HepG2 (cell line): Measurements from ENCODE around the gene JDP2. TPM values are rescaled to one million over a fixed set of nuclear protein-coding genes. Genes with fewer than 3 reads are reported as not detected.
A peak's percentile ranks its signal among the peaks of the same experiment; 100 is the strongest.

Experiments
- BHLHE40 ChIP-seq: IDR thresholded peaks from 2 replicates; pipeline ENCODE4 v1.6.1; 2011; ENCODE audit warnings: low read length, improper control_type of control experiment
- CEBPB ChIP-seq: IDR thresholded peaks from 2 replicates; pipeline ENCODE4 v1.6.1; 2011; ENCODE audit warnings: low read depth, low read length, improper control_type of control experiment, borderline replicate concordance
- CEBPG ChIP-seq: IDR thresholded peaks from 2 replicates; pipeline ENCODE4 v1.6.1; 2016
- DPF2 ChIP-seq: sonication (generic); formaldehyde crosslinking; IDR thresholded peaks from 2 replicates; pipeline ENCODE4 v1.4.0; 2020; ENCODE audit warnings: mild to moderate bottlenecking, low read depth, missing genetic modification reagents, borderline replicate concordance
- ELF4 ChIP-seq: sonication (generic); formaldehyde crosslinking; IDR thresholded peaks from 2 replicates; pipeline ENCODE4 v1.5.0; 2020; ENCODE audit warnings: missing genetic modification reagents, mild to moderate bottlenecking, moderate library complexity, borderline replicate concordance
- FOXA3 ChIP-seq: IDR thresholded peaks from 2 replicates; pipeline ENCODE4 v1.6.1; 2016; ENCODE audit warnings: missing genetic modification reagents, missing compliant biosample characterization
- FOXK1 ChIP-seq: sonication (generic); formaldehyde crosslinking; IDR thresholded peaks from 2 replicates; pipeline ENCODE4 v1.4.0; 2020; ENCODE audit warnings: low read depth, missing genetic modification reagents, borderline replicate concordance
- LCORL ChIP-seq, 2 experiments: fragments of 450-650 bp in 1 of 2; sonication (generic) in 1 of 2; formaldehyde crosslinking in 1 of 2; IDR thresholded peaks; 2 replicates each; pipeline versions ENCODE4 v1.5.0 to v1.6.1; 2017 to 2020; ENCODE audit warnings: antibody characterized with exemption in 1 of 2, missing genetic modification reagents in 1 of 2
- MED1 ChIP-seq: sonication (generic); formaldehyde crosslinking; IDR thresholded peaks from 2 replicates; pipeline ENCODE4 v1.4.0; 2020; ENCODE audit warnings: missing genetic modification reagents
- MYC ChIP-seq: sonication (generic); formaldehyde crosslinking; IDR thresholded peaks from 2 replicates; pipeline ENCODE4 v1.9.0; 2021; ENCODE audit warnings: missing genetic modification reagents, borderline replicate concordance
- REPIN1 ChIP-seq: sonication (generic); formaldehyde crosslinking; IDR thresholded peaks from 2 replicates; pipeline ENCODE4 v1.8.0; 2022; ENCODE audit warnings: missing genetic modification reagents, low read depth, mild to moderate bottlenecking, borderline replicate concordance
- SMARCC2 ChIP-seq: fragments of 450-650 bp; IDR thresholded peaks from 2 replicates; pipeline ENCODE4 v1.6.1; 2017; ENCODE audit warnings: antibody characterized with exemption, mild to moderate bottlenecking
- SOX13 ChIP-seq, 3 experiments: fragments of 450-650 bp in 1 of 3; sonication (generic) in 1 of 3; formaldehyde crosslinking in 1 of 3; IDR thresholded peaks in 2 of 3; conservative IDR thresholded peaks in 1 of 3; 2 replicates each; pipeline versions ENCODE4 v1.5.0 to v1.6.1; 2016 to 2020; ENCODE audit warnings: antibody characterized with exemption in 1 of 3, mild to moderate bottlenecking in 1 of 3, missing compliant biosample characterization in 1 of 3, missing genetic modification reagents in 1 of 3, moderate library complexity in 1 of 3
- STAT5B ChIP-seq: sonication (generic); formaldehyde crosslinking; IDR thresholded peaks from 2 replicates; pipeline ENCODE4 v1.4.0; 2020; ENCODE audit warnings: missing genetic modification reagents
- TGIF2 ChIP-seq: IDR thresholded peaks from 2 replicates; pipeline ENCODE4 v1.6.1; 2016; ENCODE audit warnings: control low read depth, missing compliant biosample characterization
- ZFX ChIP-seq: sonication (generic); formaldehyde crosslinking; IDR thresholded peaks from 2 replicates; pipeline ENCODE4 v1.4.0; 2020; ENCODE audit warnings: mild to moderate bottlenecking, low read depth, missing genetic modification reagents, moderate library complexity
- ZNF124 ChIP-seq: sonication (generic); formaldehyde crosslinking; IDR thresholded peaks from 2 replicates; pipeline ENCODE4 v1.4.0; 2020; ENCODE audit warnings: missing genetic modification reagents
- ZNF367 ChIP-seq: sonication (generic); formaldehyde crosslinking; IDR thresholded peaks from 2 replicates; pipeline ENCODE4 v1.4.0; 2020; ENCODE audit warnings: missing genetic modification reagents, borderline replicate concordance
- ZNF607 ChIP-seq: sonication (generic); formaldehyde crosslinking; IDR thresholded peaks from 2 replicates; pipeline ENCODE4 v1.5.1; 2020; ENCODE audit warnings: missing genetic modification reagents, mild to moderate bottlenecking, borderline replicate concordance
- polyA plus RNA-seq, 8 experiments: library from polyadenylated mRNA; depleted of rRNA in 3 of 8; stranded (reverse) in 7 of 8; unstranded in 1 of 8; fragments of >200 nt; fragmentation: Illumina TruSeq in 4 of 8; extraction: Trizol in 4 of 8; gene quantifications; 2 replicates each; pipeline versions ENCODE4 v1.2.1 to v1.2.3, GENCODE V29; 2011 to 2016; ENCODE audit warnings: low read depth in 4 of 8, missing spikeins in 1 of 8, mixed read lengths in 1 of 8; ENCODE audit not compliant: insufficient read depth in 1 of 8
- total RNA-seq, 5 experiments: library from RNA; depleted of rRNA; stranded (reverse); fragments of >200 nt; fragmentation: Illumina TruSeq; extraction: Trizol; gene quantifications; 2 replicates each; pipeline ENCODE4 v1.2.3, GENCODE V29; 2016; ENCODE audit warnings: low read depth in 1 of 5
- TF ChIP-seq, protein P1 (sequence below): sonication (generic); formaldehyde crosslinking; IDR thresholded peaks from 2 replicates; pipeline ENCODE4 v1.4.0; 2020; ENCODE audit warnings: missing genetic modification reagents, mild to moderate bottlenecking, borderline replicate concordance
- TF ChIP-seq, protein P2 (sequence below): sonication (generic); formaldehyde crosslinking; IDR thresholded peaks from 2 replicates; pipeline ENCODE4 v1.4.0; 2020; ENCODE audit warnings: low read depth, mild to moderate bottlenecking, missing genetic modification reagents
- TF ChIP-seq, protein P3 (sequence below): IDR thresholded peaks from 2 replicates; pipeline ENCODE4 v1.6.1; 2012; ENCODE audit warnings: low read depth, low read length, improper control_type of control experiment
- TF ChIP-seq, protein P4 (sequence below): sonication (generic); formaldehyde crosslinking; IDR thresholded peaks from 2 replicates; pipeline ENCODE4 v1.9.0; 2021; ENCODE audit warnings: missing genetic modification reagents, mild to moderate bottlenecking, borderline replicate concordance

The JDP2 gene
- total and polyA plus RNA-seq, 2 of the 13 experiments (the other 11 are each of a cell fraction or from before 2014, with no cell fraction given) = 8.0 to 8.9 TPM

DNA sequence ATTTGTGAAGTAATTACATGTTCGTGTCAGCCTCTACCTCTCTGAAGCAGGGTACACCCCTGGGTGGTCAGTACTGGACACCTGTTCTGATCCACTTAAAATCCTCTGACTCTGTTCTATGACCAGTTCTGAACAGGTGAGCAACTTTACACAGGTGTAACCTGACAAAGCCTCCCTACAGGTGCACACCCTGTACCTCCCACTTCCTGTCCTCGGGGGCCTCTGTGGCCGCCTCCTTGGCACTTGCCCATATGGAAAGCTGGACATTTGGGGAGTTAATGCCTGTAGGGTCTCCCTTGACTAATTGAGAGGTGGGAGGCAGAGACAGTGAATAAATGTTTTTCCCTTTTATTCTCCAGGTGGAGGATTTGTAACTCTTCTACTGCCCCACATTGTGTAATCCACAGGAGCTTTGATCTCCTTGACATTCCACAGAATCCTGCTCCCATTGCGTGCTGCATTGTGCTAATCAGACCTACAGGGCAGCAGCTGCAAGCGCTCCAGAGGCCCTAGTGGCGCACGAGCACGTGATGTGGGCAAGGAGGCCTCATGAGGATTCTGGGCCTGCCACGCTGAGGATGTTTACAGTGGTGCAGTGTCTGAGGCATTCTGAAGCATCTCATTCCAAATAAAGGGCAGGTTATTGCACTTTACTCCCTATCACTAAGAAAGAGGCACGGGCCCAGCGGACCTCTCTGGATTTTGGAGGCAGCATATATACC, 48.6 kb downstream of the JDP2 start (continued):
- TF ChIP-seq, protein P1, sequence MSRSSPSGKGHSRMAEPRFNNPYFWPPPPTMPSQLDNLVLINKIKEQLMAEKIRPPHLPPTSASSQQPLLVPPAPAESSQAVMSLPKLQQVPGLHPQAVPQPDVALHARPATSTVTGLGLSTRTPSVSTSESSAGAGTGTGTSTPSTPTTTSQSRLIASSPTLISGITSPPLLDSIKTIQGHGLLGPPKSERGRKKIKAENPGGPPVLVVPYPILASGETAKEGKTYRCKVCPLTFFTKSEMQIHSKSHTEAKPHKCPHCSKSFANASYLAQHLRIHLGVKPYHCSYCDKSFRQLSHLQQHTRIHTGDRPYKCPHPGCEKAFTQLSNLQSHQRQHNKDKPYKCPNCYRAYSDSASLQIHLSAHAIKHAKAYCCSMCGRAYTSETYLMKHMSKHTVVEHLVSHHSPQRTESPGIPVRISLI (CRISPR knock-in tag) = no peak
- TF ChIP-seq TGIF2 (CRISPR knock-in tag) = peak; percentile 46; the same call in 1 of the 2 replicates
- 0 out of 2 replicates have a peak, but pooled peaks have one; percentile 33 for TF ChIP-seq REPIN1
- TF ChIP-seq ZNF367 (CRISPR knock-in tag) = no peak
- TF ChIP-seq DPF2 (CRISPR knock-in tag) = no peak
- TF ChIP-seq CEBPG (CRISPR knock-in tag) = peak; percentile 70
- no peak for TF ChIP-seq ELF4 (CRISPR knock-in tag)
- TF ChIP-seq SMARCC2 = no peak
- no peak for TF ChIP-seq SOX13 (IDR thresholded peaks at IDR 0.05)
- TF ChIP-seq SOX13 (CRISPR knock-in tag; conservative IDR thresholded peaks at IDR 0.05 in 1 of 2, IDR thresholded peaks at IDR 0.05 in 1 of 2) = peak in 1 of 2 experiments; percentile 64; a peak in 2 of 4 replicates
- TF ChIP-seq MYC = peak; percentile 42; the same call in 1 of the 2 replicates
- no peak for TF ChIP-seq LCORL (IDR thresholded peaks at IDR 0.05)
- TF ChIP-seq LCORL (CRISPR knock-in tag; IDR thresholded peaks at IDR 0.05) = 0 out of 2 replicates have a peak, but pooled peaks have one; percentile 24
- TF ChIP-seq, protein P2, sequence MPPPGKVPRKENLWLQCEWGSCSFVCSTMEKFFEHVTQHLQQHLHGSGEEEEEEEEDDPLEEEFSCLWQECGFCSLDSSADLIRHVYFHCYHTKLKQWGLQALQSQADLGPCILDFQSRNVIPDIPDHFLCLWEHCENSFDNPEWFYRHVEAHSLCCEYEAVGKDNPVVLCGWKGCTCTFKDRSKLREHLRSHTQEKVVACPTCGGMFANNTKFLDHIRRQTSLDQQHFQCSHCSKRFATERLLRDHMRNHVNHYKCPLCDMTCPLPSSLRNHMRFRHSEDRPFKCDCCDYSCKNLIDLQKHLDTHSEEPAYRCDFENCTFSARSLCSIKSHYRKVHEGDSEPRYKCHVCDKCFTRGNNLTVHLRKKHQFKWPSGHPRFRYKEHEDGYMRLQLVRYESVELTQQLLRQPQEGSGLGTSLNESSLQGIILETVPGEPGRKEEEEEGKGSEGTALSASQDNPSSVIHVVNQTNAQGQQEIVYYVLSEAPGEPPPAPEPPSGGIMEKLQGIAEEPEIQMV (CRISPR knock-in tag) = no peak
- no peak for TF ChIP-seq MED1 (CRISPR knock-in tag)
- no peak for TF ChIP-seq FOXK1 (CRISPR knock-in tag)
- TF ChIP-seq ZNF124 (CRISPR knock-in tag) = no peak
- TF ChIP-seq FOXA3 = 0 out of 2 replicates have a peak, but pooled peaks have one; percentile 49
- TF ChIP-seq STAT5B = no peak
- TF ChIP-seq CEBPB = peak; percentile 90
- TF ChIP-seq BHLHE40 = peak; percentile 93
- TF ChIP-seq ZNF607 = no peak
- TF ChIP-seq, protein P3, sequence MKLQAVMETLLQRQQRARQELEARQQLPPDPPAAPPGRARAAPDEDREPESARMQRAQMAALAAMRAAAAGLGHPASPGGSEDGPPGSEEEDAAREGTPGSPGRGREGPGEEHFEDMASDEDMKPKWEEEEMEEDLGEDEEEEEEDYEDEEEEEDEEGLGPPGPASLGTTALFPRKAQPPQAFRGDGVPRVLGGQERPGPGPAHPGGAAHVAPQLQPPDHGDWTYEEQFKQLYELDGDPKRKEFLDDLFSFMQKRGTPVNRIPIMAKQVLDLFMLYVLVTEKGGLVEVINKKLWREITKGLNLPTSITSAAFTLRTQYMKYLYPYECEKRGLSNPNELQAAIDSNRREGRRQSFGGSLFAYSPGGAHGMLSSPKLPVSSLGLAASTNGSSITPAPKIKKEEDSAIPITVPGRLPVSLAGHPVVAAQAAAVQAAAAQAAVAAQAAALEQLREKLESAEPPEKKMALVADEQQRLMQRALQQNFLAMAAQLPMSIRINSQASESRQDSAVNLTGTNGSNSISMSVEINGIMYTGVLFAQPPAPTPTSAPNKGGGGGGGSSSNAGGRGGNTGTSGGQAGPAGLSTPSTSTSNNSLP = no peak
- peak; percentile 54 for TF ChIP-seq ZFX (CRISPR knock-in tag)
- TF ChIP-seq, protein P4, sequence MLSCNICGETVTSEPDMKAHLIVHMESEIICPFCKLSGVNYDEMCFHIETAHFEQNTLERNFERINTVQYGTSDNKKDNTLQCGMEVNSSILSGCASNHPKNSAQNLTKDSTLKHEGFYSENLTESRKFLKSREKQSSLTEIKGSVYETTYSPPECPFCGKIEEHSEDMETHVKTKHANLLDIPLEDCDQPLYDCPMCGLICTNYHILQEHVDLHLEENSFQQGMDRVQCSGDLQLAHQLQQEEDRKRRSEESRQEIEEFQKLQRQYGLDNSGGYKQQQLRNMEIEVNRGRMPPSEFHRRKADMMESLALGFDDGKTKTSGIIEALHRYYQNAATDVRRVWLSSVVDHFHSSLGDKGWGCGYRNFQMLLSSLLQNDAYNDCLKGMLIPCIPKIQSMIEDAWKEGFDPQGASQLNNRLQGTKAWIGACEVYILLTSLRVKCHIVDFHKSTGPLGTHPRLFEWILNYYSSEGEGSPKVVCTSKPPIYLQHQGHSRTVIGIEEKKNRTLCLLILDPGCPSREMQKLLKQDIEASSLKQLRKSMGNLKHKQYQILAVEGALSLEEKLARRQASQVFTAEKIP (CRISPR knock-in tag) = no peak
